ENCODE data around the gene SLC9A3. TPM values are rescaled to one million over a fixed set of nuclear protein-coding genes. Genes with fewer than 3 reads are reported as not detected.

The SLC9A3 gene
- total RNA-seq, 3 donors from 2014 or later (not counting 1 experiment from before 2014, with no cell fraction given), result 0.61 to 1.1 (median 0.73) TPM

- Histone ChIP-seq H3K36me3 (ENCODE audit: control insufficient read depth, insufficient read depth, low read length) (peaks cover 2% of the 10 kb centered on the region), H3K4me1 (ENCODE audit: control insufficient read depth, insufficient read depth, low read length) (peaks cover 33% of the 10 kb centered on the region), H3K9me3 (ENCODE audit: control insufficient read depth, insufficient read depth, low read length) (no peaks in the 10 kb centered on the region), H3K4me3 (ENCODE audit: low read length) (peak overlapping the region; percentile 69), H3K27me3 (ENCODE audit: control insufficient read depth, insufficient read depth, low read length) (peaks cover 17% of the 10 kb centered on the region), H3K27ac (ENCODE audit: low read length) (peak overlapping the region; percentile 1)
- DNase-seq (peak; percentile 83 to 94), ATAC-seq (peak; percentile 85 to 94 (median 89))
- Mint-ChIP-seq H3K27ac (peak overlapping the region in 1 of 2 donors; percentile 75), H3K4me1 (peaks cover 5 to 27% of the 10 kb centered on the region in 2 donors), H3K27me3 (ENCODE audit: low read depth in 2 of 2) (peaks cover 0 to 15% of the 10 kb centered on the region in 2 donors), H3K4me3 (peak overlapping the region; percentile 67), H3K9me3 (no peaks in the 10 kb centered on the region), H3K36me3 (no peaks in the 10 kb centered on the region)
- intact Hi-C loops (cut with micrococcal nuclease), result no loop called here
- under 1% methylated on average over 137 of the region's 137 CpGs for WGBS (ENCODE audit: insufficient coverage)
- no peak for TF ChIP-seq CTCF (IDR thresholded peaks at IDR 0.05)
Observed at GRCh38 chr5:472656-473550, 51.3 kb downstream of the SLC9A3 start.

GRCh38 chr5:472076-472655 is 52.1 kb downstream of the SLC9A3 start:
- 20% methylated on average over 30 of the region's 30 CpGs for WGBS (ENCODE audit: insufficient coverage)
- peaks cover 0 to 8% of the 10 kb centered on the region in 2 donors for H3K27me3 Mint-ChIP-seq (ENCODE audit: low read depth in 2 of 2)
- DNase-seq, result no peak
- H3K4me3 Mint-ChIP-seq, result peak overlapping the region; percentile 67
- intact Hi-C loops (cut with micrococcal nuclease), result no loop called here
- H3K27ac Mint-ChIP-seq, result peak overlapping the region in 1 of 2 donors; percentile 75
- ATAC-seq, result peak in 1 of 3 donors; percentile 0
- Histone ChIP-seq H3K4me1 (ENCODE audit: control insufficient read depth, insufficient read depth, low read length) (peaks cover 33% of the 10 kb centered on the region), H3K9me3 (ENCODE audit: control insufficient read depth, insufficient read depth, low read length) (no peaks in the 10 kb centered on the region), H3K4me3 (ENCODE audit: low read length) (peak overlapping the region; percentile 61), H3K27me3 (ENCODE audit: control insufficient read depth, insufficient read depth, low read length) (peaks cover 17% of the 10 kb centered on the region), H3K36me3 (ENCODE audit: control insufficient read depth, insufficient read depth, low read length) (peaks cover 2% of the 10 kb centered on the region), H3K27ac (ENCODE audit: low read length) (no peak overlapping the region)
- no peaks in the 10 kb centered on the region for H3K9me3 Mint-ChIP-seq
- TF ChIP-seq CTCF (IDR thresholded peaks at IDR 0.05), result no peak
- no peaks in the 10 kb centered on the region for H3K36me3 Mint-ChIP-seq
- H3K4me1 Mint-ChIP-seq, result peaks cover 5 to 27% of the 10 kb centered on the region in 2 donors

- Mint-ChIP-seq H3K4me1 (peaks cover 5 to 27% of the 10 kb centered on the region in 2 donors), H3K9me3 (no peaks in the 10 kb centered on the region), H3K27me3 (ENCODE audit: low read depth in 2 of 2) (peaks cover 0 to 3% of the 10 kb centered on the region in 2 donors), H3K27ac (peak overlapping the region in 1 of 2 donors; percentile 75), H3K36me3 (no peaks in the 10 kb centered on the region), H3K4me3 (peak overlapping the region; percentile 60)
- peak overlapping the region; percentile 61 for H3K4me3 ChIP-seq (ENCODE audit: low read length)
- DNase-seq (no peak), ATAC-seq (no peak)
- peaks cover 33% of the 10 kb centered on the region for H3K4me1 ChIP-seq (ENCODE audit: control insufficient read depth, insufficient read depth, low read length)
- H3K27me3 ChIP-seq (ENCODE audit: control insufficient read depth, insufficient read depth, low read length), result peaks cover 17% of the 10 kb centered on the region
- TF ChIP-seq CTCF (IDR thresholded peaks at IDR 0.05), result no peak
- 87% methylated on average over 6 of the region's 6 CpGs for WGBS (ENCODE audit: insufficient coverage)
- H3K9me3 ChIP-seq (ENCODE audit: control insufficient read depth, insufficient read depth, low read length), result no peaks in the 10 kb centered on the region
- intact Hi-C loops (cut with micrococcal nuclease), result no loop called here
- H3K27ac ChIP-seq (ENCODE audit: low read length), result no peak overlapping the region
- H3K36me3 ChIP-seq (ENCODE audit: control insufficient read depth, insufficient read depth, low read length), result peaks cover 6% of the 10 kb centered on the region
Observed at GRCh38 chr5:471750-472058, 52.5 kb downstream of the SLC9A3 start.
